Measurements from ENCODE around the gene KLK8. TPM values are rescaled to one million over a fixed set of nuclear protein-coding genes. Genes with fewer than 3 reads are reported as not detected.

Gene KLK8
- polyA plus RNA-seq, 1 of the 3 experiments (the other 2 are of a cell fraction), result not detected

GRCh38 chr19:50974702-50975556 lies 26.5 kb downstream of the KLK8 start:
- H3K4me2 ChIP-seq, result no peak overlapping the region
- H3K36me3 ChIP-seq (replicated peaks in 1 of 2; ENCODE audit: control insufficient read depth in 1 of 2, insufficient read depth in 2 of 2, low read length in 1 of 2), result no peaks in the 10 kb centered on the region
- H3K9me2 ChIP-seq, result no peaks in the 10 kb centered on the region
- no peaks in the 10 kb centered on the region for H4K20me1 ChIP-seq (ENCODE audit: insufficient read depth)
- H3K4me1 ChIP-seq (ENCODE audit: control insufficient read depth in 1 of 2, insufficient read depth in 2 of 2, low read depth in 1 of 2, low read length in 1 of 2), result no peaks in the 10 kb centered on the region
- H2AFZ ChIP-seq (ENCODE audit: low read depth), result no peak overlapping the region
- POLR2A ChIA-PET, result no interaction called here
- H3K4me3 ChIP-seq (ENCODE audit: low read depth in 2 of 2, low read length in 1 of 2), result no peak overlapping the region
- no peaks in the 10 kb centered on the region for H3F3A ChIP-seq (replicated peaks; ENCODE audit: insufficient read depth)
- TF ChIP-seq RCOR1 (IDR thresholded peaks at IDR 0.05; ENCODE audit: low read length) (no peak), GATA2 (CRISPR knock-in tag; IDR thresholded peaks at IDR 0.05) (no peak), TCF12 (IDR thresholded peaks at IDR 0.05) (no peak), SIN3A (IDR thresholded peaks at IDR 0.05; ENCODE audit: borderline replicate concordance, low read depth, low read length) (no peak), MEF2A (IDR thresholded peaks at IDR 0.05; ENCODE audit: borderline replicate concordance, low read depth) (no peak), EZH2phosphoT487 (IDR thresholded peaks at IDR 0.05; ENCODE audit: borderline replicate concordance, low read depth) (no peak), FOSL2 (IDR thresholded peaks at IDR 0.05; ENCODE audit: borderline replicate concordance, low read depth) (no peak), FOXJ3 (CRISPR knock-in tag; IDR thresholded peaks at IDR 0.05) (no peak), CHD2 (IDR thresholded peaks at IDR 0.05; ENCODE audit: low read length, partially characterized antibody) (no peak)
- TF ChIP-seq, protein P1, sequence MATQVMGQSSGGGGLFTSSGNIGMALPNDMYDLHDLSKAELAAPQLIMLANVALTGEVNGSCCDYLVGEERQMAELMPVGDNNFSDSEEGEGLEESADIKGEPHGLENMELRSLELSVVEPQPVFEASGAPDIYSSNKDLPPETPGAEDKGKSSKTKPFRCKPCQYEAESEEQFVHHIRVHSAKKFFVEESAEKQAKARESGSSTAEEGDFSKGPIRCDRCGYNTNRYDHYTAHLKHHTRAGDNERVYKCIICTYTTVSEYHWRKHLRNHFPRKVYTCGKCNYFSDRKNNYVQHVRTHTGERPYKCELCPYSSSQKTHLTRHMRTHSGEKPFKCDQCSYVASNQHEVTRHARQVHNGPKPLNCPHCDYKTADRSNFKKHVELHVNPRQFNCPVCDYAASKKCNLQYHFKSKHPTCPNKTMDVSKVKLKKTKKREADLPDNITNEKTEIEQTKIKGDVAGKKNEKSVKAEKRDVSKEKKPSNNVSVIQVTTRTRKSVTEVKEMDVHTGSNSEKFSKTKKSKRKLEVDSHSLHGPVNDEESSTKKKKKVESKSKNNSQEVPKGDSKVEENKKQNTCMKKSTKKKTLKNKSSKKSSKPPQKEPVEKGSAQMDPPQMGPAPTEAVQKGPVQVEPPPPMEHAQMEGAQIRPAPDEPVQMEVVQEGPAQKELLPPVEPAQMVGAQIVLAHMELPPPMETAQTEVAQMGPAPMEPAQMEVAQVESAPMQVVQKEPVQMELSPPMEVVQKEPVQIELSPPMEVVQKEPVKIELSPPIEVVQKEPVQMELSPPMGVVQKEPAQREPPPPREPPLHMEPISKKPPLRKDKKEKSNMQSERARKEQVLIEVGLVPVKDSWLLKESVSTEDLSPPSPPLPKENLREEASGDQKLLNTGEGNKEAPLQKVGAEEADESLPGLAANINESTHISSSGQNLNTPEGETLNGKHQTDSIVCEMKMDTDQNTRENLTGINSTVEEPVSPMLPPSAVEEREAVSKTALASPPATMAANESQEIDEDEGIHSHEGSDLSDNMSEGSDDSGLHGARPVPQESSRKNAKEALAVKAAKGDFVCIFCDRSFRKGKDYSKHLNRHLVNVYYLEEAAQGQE (IDR thresholded peaks at IDR 0.05; ENCODE audit: low read depth, low read length), result no peak
- peaks cover 21% of the 10 kb centered on the region; the same call in 1 of the 2 replicates for H3K27me3 ChIP-seq (ENCODE audit: insufficient read depth)
- no peaks in the 10 kb centered on the region for H3K9me3 ChIP-seq
- WGBS (ENCODE audit: low lambda C conversion rate), result 10% methylated on average over 5 of the region's 9 CpGs
- H3K9ac ChIP-seq, result no peak overlapping the region
- H3K79me2 ChIP-seq (ENCODE audit: insufficient read depth), result no peaks in the 10 kb centered on the region
- no peak for DNase-seq
- CTCF ChIA-PET, result no interaction called here
- H3K27ac ChIP-seq (ENCODE audit: low read depth in 2 of 2, low read length in 1 of 2), result no peak overlapping the region

DNA sequence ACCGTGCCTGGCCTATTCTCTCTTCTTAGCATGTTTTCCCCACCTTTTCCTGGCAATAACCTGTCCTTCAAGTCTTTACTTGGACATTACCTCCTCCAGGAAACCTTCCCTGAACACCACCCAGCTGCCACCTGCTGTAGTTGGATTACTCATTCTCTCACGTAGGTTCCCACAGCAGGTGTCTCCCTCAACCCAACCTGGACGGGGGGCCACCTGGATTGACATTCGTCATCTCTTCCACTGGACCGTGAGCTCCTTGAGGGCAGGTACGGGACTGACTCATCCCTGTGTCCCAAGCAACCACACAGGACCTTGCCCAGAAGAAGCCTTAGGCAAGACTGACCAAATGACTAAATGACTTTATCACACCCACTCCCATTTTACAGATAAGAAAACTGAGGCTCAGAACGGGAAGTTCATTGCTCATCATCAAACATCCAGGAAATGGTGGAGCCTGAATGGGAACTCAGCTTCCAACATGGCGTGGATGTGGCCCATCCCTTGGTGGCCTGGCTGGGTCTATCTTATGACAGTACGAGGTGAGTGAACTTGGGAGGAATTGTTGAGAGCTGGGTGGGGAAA lies 28.5 kb downstream of the KLK8 start:
- 2% methylated on average over 9 of the region's 9 CpGs for WGBS (ENCODE audit: low lambda C conversion rate)
- ChIA-PET CTCF (interaction anchor here (0.5 to 0.8 kb wide), 2 partner anchors 48 to 684 kb away, joined by 3 to 5 read pairs; no protein-coding TSS in a partner anchor), POLR2A (no interaction called here)
- TF ChIP-seq JUND (IDR thresholded peaks at IDR 0.05) (no peak), CTCF (IDR thresholded peaks at IDR 0.05) (no peak), USF2 (IDR thresholded peaks at IDR 0.05; ENCODE audit: borderline replicate concordance, low read depth, low read length) (no peak), SIN3A (IDR thresholded peaks at IDR 0.05; ENCODE audit: borderline replicate concordance, low read depth, low read length) (no peak), MEF2A (IDR thresholded peaks at IDR 0.05; ENCODE audit: borderline replicate concordance, low read depth) (no peak), TAF1 (IDR thresholded peaks at IDR 0.05; ENCODE audit: borderline replicate concordance, low read depth, low read length) (no peak)
- TF ChIP-seq, protein P1 (IDR thresholded peaks at IDR 0.05; ENCODE audit: low read depth, low read length), result no peak

More for the DNA sequence above, 28.5 kb downstream of the KLK8 start:
- H3K27ac ChIP-seq (ENCODE audit: low read depth in 2 of 2, low read length in 1 of 2), result no peak overlapping the region
- H4K20me1 ChIP-seq (ENCODE audit: insufficient read depth), result no peaks in the 10 kb centered on the region
- H3K9ac ChIP-seq, result no peak overlapping the region
- peaks cover 34% of the 10 kb centered on the region for H3K27me3 ChIP-seq (ENCODE audit: insufficient read depth)
- H3K4me3 ChIP-seq (ENCODE audit: low read depth in 2 of 2, low read length in 1 of 2), result no peak overlapping the region
- H3F3A ChIP-seq (replicated peaks; ENCODE audit: insufficient read depth), result no peaks in the 10 kb centered on the region
- no peak for DNase-seq
- H3K4me1 ChIP-seq (ENCODE audit: control insufficient read depth in 1 of 2, insufficient read depth in 2 of 2, low read depth in 1 of 2, low read length in 1 of 2), result no peaks in the 10 kb centered on the region
- no peak overlapping the region for H2AFZ ChIP-seq (ENCODE audit: low read depth)
- no peaks in the 10 kb centered on the region for H3K36me3 ChIP-seq (replicated peaks in 1 of 2; ENCODE audit: control insufficient read depth in 1 of 2, insufficient read depth in 2 of 2, low read length in 1 of 2)
- H3K9me3 ChIP-seq, result no peaks in the 10 kb centered on the region
- H3K4me2 ChIP-seq, result no peak overlapping the region
- H3K79me2 ChIP-seq (ENCODE audit: insufficient read depth), result no peaks in the 10 kb centered on the region
- H3K9me2 ChIP-seq, result no peaks in the 10 kb centered on the region

Measured in SK-N-SH (cell line).